Muscle of leg (tissue), 11 donors: ENCODE data around the gene HAUS5. TPM values are rescaled to one million over a fixed set of nuclear protein-coding genes. Genes with fewer than 3 reads are reported as not detected.
A peak's percentile ranks its signal among the peaks of the same experiment; 100 is the strongest.
"Not testable (repeated sequence)": the region's sequence is repeated elsewhere in the genome, so short reads cannot be mapped to it uniquely, and the experiment has no call there.

Source experiments
- DNase-seq: peaks from one replicate; pipeline ENCODE4 v3.0.0; 2013
- H3K27ac ChIP-seq: one replicate; pipeline ENCODE4 v1.5.1; 2013; ENCODE audit warnings: mild to moderate bottlenecking, low read length, control low read depth
- H3K27me3 ChIP-seq: one replicate; pipeline ENCODE4 v1.6.1; 2013; ENCODE audit warnings: low read length; ENCODE audit not compliant: control insufficient read depth, insufficient read depth
- H3K36me3 ChIP-seq: one replicate; pipeline ENCODE4 v1.6.1; 2013; ENCODE audit warnings: low read length; ENCODE audit not compliant: control insufficient read depth, insufficient read depth
- H3K4me1 ChIP-seq: one replicate; pipeline ENCODE4 v1.6.1; 2013; ENCODE audit warnings: low read length; ENCODE audit not compliant: control insufficient read depth, insufficient read depth
- H3K4me3 ChIP-seq: one replicate; pipeline ENCODE4 v1.5.1; 2013; ENCODE audit warnings: low read length, control low read depth
- H3K9me3 ChIP-seq: replicated peaks from 2 replicates; pipeline ENCODE4 v1.6.1; 2013; ENCODE audit warnings: low read depth, low read length; ENCODE audit not compliant: control insufficient read depth
- WGBS: methylation state at CpG from one replicate; pipeline ENCODE4 v1.1.5; 2013; ENCODE audit warnings: missing lambda C conversion rate; ENCODE audit not compliant: insufficient coverage; 5-methylcytosine and 5-hydroxymethylcytosine counted together
- polyA plus RNA-seq, 8 donors: library from polyadenylated mRNA; unstranded; fragments of 120-200 nt; gene quantifications; one replicate each; pipeline versions ENCODE4 v1.2.1 to v1.2.3, GENCODE V29; 2013; ENCODE audit warnings: inconsistent platforms in 1 of 8, low replicate concordance in 1 of 8; ENCODE audit not compliant: insufficient read length in 8 of 8, insufficient read depth in 1 of 8
- total RNA-seq: library from RNA; stranded (reverse); fragments of 120-200 nt; gene quantifications from one replicate; pipeline ENCODE4 v1.2.4, GENCODE V29; 2013

HAUS5 gene
- total and polyA plus RNA-seq, 9 donors: 9.4 to 16.1 (median 12.5) TPM

- not testable (repeated sequence) for DNase-seq, H3K4me1 ChIP-seq, H3K27me3 ChIP-seq, H3K36me3 ChIP-seq, H3K4me3 ChIP-seq, H3K27ac ChIP-seq, H3K9me3 ChIP-seq
- 62% methylated on average over 3 of the region's 4 CpGs for WGBS
Observed at GRCh38 chr19:35604436-35604835, 8.1 kb upstream of the HAUS5 start.

- H3K4me3 ChIP-seq, H3K36me3 ChIP-seq, H3K4me1 ChIP-seq, H3K27me3 ChIP-seq, DNase-seq, H3K27ac ChIP-seq, H3K9me3 ChIP-seq: not testable (repeated sequence)
- no CpG with 5 or more reads among the region's 8 CpGs for whole genome bisulfite sequencing
Observed at GRCh38 chr19:35607170-35607569, 5.4 kb upstream of the HAUS5 start.

- H3K9me3 ChIP-seq: peaks cover 5% of the 10 kb centered on the region
- no peak for DNase-seq
- H3K4me1 ChIP-seq: peaks cover 6% of the 10 kb centered on the region
- WGBS: no CpG with 5 or more reads among the region's 3 CpGs
- H3K27me3 ChIP-seq: no peaks in the 10 kb centered on the region
- H3K4me3 ChIP-seq: no peak overlapping the region
- no peaks in the 10 kb centered on the region for H3K36me3 ChIP-seq
- H3K27ac ChIP-seq: no peak overlapping the region
Observed at GRCh38 chr19:35607661-35608060, 4.9 kb upstream of the HAUS5 start.

GRCh38 chr19:35608251-35608650, 4.3 kb upstream of the HAUS5 start:
- H3K36me3 ChIP-seq: no peaks in the 10 kb centered on the region
- H3K4me3 ChIP-seq: no peak overlapping the region
- 50% methylated on average over 1 of the region's 2 CpGs for WGBS
- H3K27ac ChIP-seq: no peak overlapping the region
- DNase-seq: no peak
- peaks cover 5% of the 10 kb centered on the region for H3K9me3 ChIP-seq
- peaks cover 11% of the 10 kb centered on the region for H3K4me1 ChIP-seq
- H3K27me3 ChIP-seq: no peaks in the 10 kb centered on the region

GRCh38 chr19:35609851-35610353, 2.6 kb upstream of the HAUS5 start:
- Histone ChIP-seq H3K9me3 (peaks cover 5% of the 10 kb centered on the region), H3K27me3 (no peaks in the 10 kb centered on the region), H3K27ac (no peak overlapping the region), H3K4me1 (peaks cover 15% of the 10 kb centered on the region), H3K4me3 (no peak overlapping the region), H3K36me3 (peaks cover 3% of the 10 kb centered on the region)
- no peak for DNase-seq
- 64% methylated on average over 4 of the region's 6 CpGs for WGBS

GRCh38 chr19:35612224-35612558, 344 bp upstream of the HAUS5 start:
- WGBS: 58% methylated on average over 2 of the region's 9 CpGs
- no peak for DNase-seq
- H3K9me3 ChIP-seq: peaks cover 5% of the 10 kb centered on the region
- peaks cover 16% of the 10 kb centered on the region for H3K36me3 ChIP-seq
- H3K4me3 ChIP-seq: peak overlapping the region; percentile 95
- no peak overlapping the region for H3K27ac ChIP-seq
- H3K4me1 ChIP-seq: peaks cover 15% of the 10 kb centered on the region
- no peaks in the 10 kb centered on the region for H3K27me3 ChIP-seq

- WGBS: 63% methylated on average over 1 of the region's 1 CpG
- Histone ChIP-seq H3K4me3 (peak overlapping the region; percentile 95), H3K27me3 (no peaks in the 10 kb centered on the region)
Observed at GRCh38 chr19:35613574-35613973, 1.0 kb downstream of the HAUS5 start.

GRCh38 chr19:35615036-35615435, 2.5 kb downstream of the HAUS5 start:
- no peak for DNase-seq
- no peak overlapping the region for H3K4me3 ChIP-seq

More at GRCh38 chr19:35613574-35613973, 1.0 kb downstream of the HAUS5 start:
- no peak for DNase-seq
- Histone ChIP-seq H3K36me3 (peaks cover 26% of the 10 kb centered on the region), H3K27ac (no peak overlapping the region), H3K4me1 (peaks cover 15% of the 10 kb centered on the region), H3K9me3 (no peaks in the 10 kb centered on the region)

GRCh38 chr19:35618857-35619256, 6.3 kb downstream of the HAUS5 start:
- H3K36me3 ChIP-seq: peaks cover 41% of the 10 kb centered on the region
- H3K27ac ChIP-seq: no peak overlapping the region
- H3K27me3 ChIP-seq: no peaks in the 10 kb centered on the region
- no peaks in the 10 kb centered on the region for H3K4me1 ChIP-seq
- 77% methylated on average over 7 of the region's 7 CpGs for WGBS
- H3K9me3 ChIP-seq: no peaks in the 10 kb centered on the region
- H3K4me3 ChIP-seq: no peak overlapping the region
- DNase-seq: no peak

More at GRCh38 chr19:35615036-35615435, 2.5 kb downstream of the HAUS5 start:
- Histone ChIP-seq H3K4me1 (peaks cover 15% of the 10 kb centered on the region), H3K27me3 (no peaks in the 10 kb centered on the region), H3K9me3 (no peaks in the 10 kb centered on the region), H3K27ac (no peak overlapping the region), H3K36me3 (peaks cover 32% of the 10 kb centered on the region)
- 94% methylated on average over 17 of the region's 17 CpGs for WGBS

- no peak for DNase-seq
- peaks cover 41% of the 10 kb centered on the region for H3K36me3 ChIP-seq
- no peak overlapping the region for H3K27ac ChIP-seq
Observed at GRCh38 chr19:35619290-35619923, 6.9 kb downstream of the HAUS5 start.

GRCh38 chr19:35620001-35620400, 7.5 kb downstream of the HAUS5 start:
- Histone ChIP-seq H3K4me1 (no peaks in the 10 kb centered on the region), H3K9me3 (no peaks in the 10 kb centered on the region), H3K36me3 (peaks cover 38% of the 10 kb centered on the region), H3K27me3 (no peaks in the 10 kb centered on the region), H3K27ac (no peak overlapping the region), H3K4me3 (no peak overlapping the region)
- 89% methylated on average over 17 of the region's 17 CpGs for WGBS
- DNase-seq: no peak

More at GRCh38 chr19:35619290-35619923, 6.9 kb downstream of the HAUS5 start:
- Histone ChIP-seq H3K4me3 (no peak overlapping the region), H3K4me1 (no peaks in the 10 kb centered on the region), H3K27me3 (no peaks in the 10 kb centered on the region), H3K9me3 (no peaks in the 10 kb centered on the region)
- WGBS: 98% methylated on average over 7 of the region's 12 CpGs
